WTC11 (cell line): ENCODE results near the gene INF2. TPM values are rescaled to one million over a fixed set of nuclear protein-coding genes. Genes with fewer than 3 reads are reported as not detected.
A peak's percentile ranks its signal among the peaks of the same experiment; 100 is the strongest.

Experiments
- ATAC-seq: fragments of 200-7000 bp; cut with Tn5 transposase; 2 replicates; pipeline ENCODE4 v1.10.0; 2021; ENCODE audit warnings: mild to moderate bottlenecking, moderate library complexity
- Bru-seq: library from RNA; stranded (reverse); fragments of 400-500 nt; gene quantifications from one replicate; lab custom pipeline; 2021; lab: Mats Ljungman, UMichigan
- CTCF ChIA-PET: fragments of 300-600 bp; sonication (Branson Sonifier 250); formaldehyde crosslinking; loops from one replicate; lab custom pipeline; 2021; ENCODE audit warnings: antibody characterized with exemption; lab: Charles Lee
- POLR2A ChIA-PET: fragments of 350-600 bp; sonication (Branson Sonifier 250); formaldehyde crosslinking; loops from one replicate; lab custom pipeline; 2021; ENCODE audit warnings: antibody characterized with exemption; lab: Charles Lee
- DNase-seq: peaks from one replicate; pipeline ENCODE4 v3.0.0; 2021; ENCODE audit warnings: low spot score
- H3K27ac Mint-ChIP-seq: 2 replicates; pipeline ENCODE4 v1.8.0; 2021; ENCODE audit warnings: mixed read lengths
- H3K27me3 Mint-ChIP-seq: 2 replicates; pipeline ENCODE4 v1.8.0; 2021; ENCODE audit warnings: low read depth, mild to moderate bottlenecking, moderate library complexity, mixed read lengths
- H3K36me3 Mint-ChIP-seq: 2 replicates; pipeline ENCODE4 v1.8.0; 2021; ENCODE audit warnings: mixed read lengths
- H3K4me1 Mint-ChIP-seq: 2 replicates; pipeline ENCODE4 v1.8.0; 2022; ENCODE audit warnings: mixed read lengths
- H3K4me3 Mint-ChIP-seq: 2 replicates; pipeline ENCODE4 v1.8.0; 2021; ENCODE audit warnings: mild to moderate bottlenecking, moderate library complexity, mixed read lengths
- H3K9me3 Mint-ChIP-seq: 2 replicates; pipeline ENCODE4 v1.8.0; 2021; ENCODE audit warnings: mixed read lengths
- ARID4B ChIP-seq: sonication (generic); formaldehyde crosslinking; IDR thresholded peaks from 2 replicates; pipeline ENCODE4 v1.8.0; 2023; ENCODE audit warnings: missing genetic modification reagents, mild to moderate bottlenecking, borderline replicate concordance
- ATF1 ChIP-seq: sonication (generic); formaldehyde crosslinking; IDR thresholded peaks from 2 replicates; pipeline ENCODE4 v1.8.1; 2023; ENCODE audit warnings: mild to moderate bottlenecking, moderate library complexity, missing genetic modification reagents
- CREB1 ChIP-seq: sonication (generic); formaldehyde crosslinking; IDR thresholded peaks from 2 replicates; pipeline ENCODE4 v1.8.0; 2023; ENCODE audit warnings: mild to moderate bottlenecking, missing genetic modification reagents
- ESRRA ChIP-seq: sonication (generic); formaldehyde crosslinking; IDR thresholded peaks from 2 replicates; pipeline ENCODE4 v1.8.1; 2022; ENCODE audit warnings: mild to moderate bottlenecking, missing genetic modification reagents, borderline replicate concordance
- FOXK1 ChIP-seq: sonication (generic); formaldehyde crosslinking; IDR thresholded peaks from 2 replicates; pipeline ENCODE4 v1.8.0; 2022; ENCODE audit warnings: mild to moderate bottlenecking, moderate library complexity, missing genetic modification reagents
- HMGXB4 ChIP-seq: sonication (generic); formaldehyde crosslinking; IDR thresholded peaks from 2 replicates; pipeline ENCODE4 v1.8.1; 2023; ENCODE audit warnings: mild to moderate bottlenecking, moderate library complexity, missing genetic modification reagents
- MAX ChIP-seq: sonication (generic); formaldehyde crosslinking; IDR thresholded peaks from 2 replicates; pipeline ENCODE4 v1.8.0; 2022; ENCODE audit warnings: mild to moderate bottlenecking, missing genetic modification reagents
- NR2C2 ChIP-seq: sonication (generic); formaldehyde crosslinking; IDR thresholded peaks from 2 replicates; pipeline ENCODE4 v1.8.0; 2022; ENCODE audit warnings: mild to moderate bottlenecking, missing genetic modification reagents
- OVOL2 ChIP-seq: fragments of 250-450 bp; sonication (Bioruptor Pico); IDR thresholded peaks from 2 replicates; pipeline ENCODE4 v1.9.0; 2021; ENCODE audit warnings: mild to moderate bottlenecking, borderline replicate concordance
- PRDM15 ChIP-seq: sonication (generic); formaldehyde crosslinking; IDR thresholded peaks from 2 replicates; pipeline ENCODE4 v1.8.0; 2022; ENCODE audit warnings: missing genetic modification reagents
- SOX15 ChIP-seq: fragments of 250-450 bp; sonication (Bioruptor Pico); IDR thresholded peaks from 2 replicates; pipeline ENCODE4 v1.9.0; 2021; ENCODE audit warnings: mild to moderate bottlenecking
- TCF7 ChIP-seq: sonication (generic); formaldehyde crosslinking; IDR thresholded peaks from 2 replicates; pipeline ENCODE4 v1.8.0; 2022; ENCODE audit warnings: mild to moderate bottlenecking, low read depth, missing genetic modification reagents, moderate library complexity
- ZBTB21 ChIP-seq: sonication (generic); formaldehyde crosslinking; IDR thresholded peaks from 2 replicates; pipeline ENCODE4 v1.8.1; 2023; ENCODE audit warnings: mild to moderate bottlenecking, missing genetic modification reagents, borderline replicate concordance
- ZNF317 ChIP-seq: sonication (generic); formaldehyde crosslinking; IDR thresholded peaks from 2 replicates; pipeline ENCODE4 v1.8.1; 2023; ENCODE audit warnings: low read depth, mild to moderate bottlenecking, moderate library complexity, missing genetic modification reagents, borderline replicate concordance
- ZNF425 ChIP-seq: fragments of 250-450 bp; sonication (Bioruptor Pico); conservative IDR thresholded peaks from 2 replicates; pipeline ENCODE4 v1.9.0; 2021; ENCODE audit warnings: mild to moderate bottlenecking
- long read RNA-seq, 3 experiments: library from RNA in 1 of 3; library from capped mRNA in 1 of 3; library from polyadenylated mRNA in 1 of 3; unstranded in 2 of 3; stranded (forward) in 1 of 3; transcript quantifications; one replicate each; pipeline ENCODE4 v2.0.0, GENCODE V29; 2021
- total RNA-seq: library from RNA; stranded (reverse); gene quantifications from 3 replicates; pipeline ENCODE4 v1.2.3, GENCODE V29; 2021
- TF ChIP-seq, protein P1 (sequence below): sonication (generic); formaldehyde crosslinking; IDR thresholded peaks from 2 replicates; pipeline ENCODE4 v1.8.1; 2023; ENCODE audit warnings: mild to moderate bottlenecking, missing genetic modification reagents, moderate library complexity
- TF ChIP-seq, protein P2 (sequence below): sonication (generic); formaldehyde crosslinking; IDR thresholded peaks from 2 replicates; pipeline ENCODE4 v1.8.0; 2023; ENCODE audit warnings: missing genetic modification reagents
- TF ChIP-seq, protein P3 (sequence below): sonication (generic); formaldehyde crosslinking; IDR thresholded peaks from 2 replicates; pipeline ENCODE4 v1.8.1; 2023; ENCODE audit warnings: mild to moderate bottlenecking, missing genetic modification reagents

INF2 gene
- total RNA-seq (69.0 to 82.4 TPM (median 72.4 TPM) in 3 replicates), Bru-seq, nascent RNA (percentile 56 among the genes with signal in this experiment)
- long read RNA-seq, experiment 1, transcript INF2-204 (5 exons, 1,689 nt), result major isoform, 39 of 92 reads
- long read RNA-seq, experiment 1, partial matches to known transcripts, result 26 of 92 reads
- long read RNA-seq, experiment 1, other reads (novel, unspliced or antisense), result 27 of 92 reads
- long read RNA-seq, experiment 2, transcript INF2-204 (5 exons, 1,689 nt), result major isoform, 9 of 63 reads
- long read RNA-seq, experiment 2, partial matches to known transcripts, result 22 of 63 reads
- long read RNA-seq, experiment 2, other reads (novel, unspliced or antisense), result 32 of 63 reads
- long read RNA-seq, experiment 3, partial matches to known transcripts, result 2 of 2 reads
- long read RNA-seq, experiment 3, other reads (novel, unspliced or antisense), result 0 of 2 reads

DNA sequence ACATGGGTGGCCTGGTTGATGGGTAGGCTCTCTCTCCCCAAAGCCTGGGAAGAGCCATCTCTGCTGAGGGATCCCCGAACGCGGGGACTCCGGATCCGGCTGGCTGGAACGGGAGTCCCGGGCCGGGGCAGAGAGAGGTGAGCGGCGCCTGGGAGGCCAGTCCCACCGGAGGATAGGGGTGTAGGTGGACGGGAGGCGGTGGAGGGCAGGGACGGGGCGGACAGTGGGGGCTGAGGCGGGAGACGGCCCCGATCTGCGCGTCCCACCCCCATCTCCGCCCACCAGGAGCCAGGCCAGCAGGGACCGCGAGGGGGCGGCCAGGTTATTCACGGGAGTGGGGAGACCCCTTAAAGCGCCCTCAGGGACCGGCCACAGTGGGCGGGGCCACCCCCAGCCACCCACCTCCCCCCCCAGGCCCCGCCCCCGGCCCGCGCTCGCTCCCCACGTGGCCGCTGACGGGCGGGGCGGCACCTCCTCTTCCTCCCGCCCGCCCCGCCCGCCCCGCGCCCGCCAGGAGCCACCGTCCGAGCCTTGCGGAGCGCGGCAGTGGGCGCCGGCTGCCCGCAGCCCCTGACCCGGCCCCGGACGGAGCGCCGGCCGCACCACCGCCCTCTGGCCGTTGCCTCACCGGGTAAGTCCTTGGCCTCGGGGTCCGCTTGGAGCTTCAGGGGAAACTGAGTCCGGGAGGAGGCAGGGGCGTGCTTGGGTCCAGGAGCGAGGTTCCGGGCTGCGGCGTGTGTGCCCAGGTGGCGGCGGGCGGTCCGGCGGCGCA lies at the start of gene INF2:
Gene INF2 (plus strand): TSS at position 510 of the 772 bp plus-strand sequence. CDS start 11,748 bp downstream, outside the sequence.
- Mint-ChIP-seq H3K27me3 (no peaks in the 10 kb centered on the region; the same call in 1 of the 2 replicates), H3K4me1 (peaks cover 34% of the 10 kb centered on the region), H3K4me3 (peak within 1 kb of the TSS; percentile 63), H3K27ac (no peak within 1 kb of the TSS), H3K36me3 (peaks cover 3% of the 10 kb centered on the region; the same call in 1 of the 2 replicates), H3K9me3 (peaks cover 8% of the 10 kb centered on the region)
- ATAC-seq (peak; percentile 66), DNase-seq (peak; percentile 73)
- POLR2A ChIA-PET, result no interaction called here
- CTCF ChIA-PET, result no interaction called here
- TF ChIP-seq FOXK1 (CRISPR knock-in tag) (0 out of 2 replicates have a peak, but pooled peaks have one; percentile 21), ZBTB21 (CRISPR knock-in tag) (no peak), PRDM15 (CRISPR knock-in tag) (peak; percentile 68; the same call in 1 of the 2 replicates), ARID4B (peak; percentile 15; the same call in 1 of the 2 replicates), ZNF425 (CRISPR knock-in tag) (no peak), SOX15 (no peak), ATF1 (CRISPR knock-in tag) (no peak), CREB1 (no peak), HMGXB4 (CRISPR knock-in tag) (peak; percentile 10; the same call in 1 of the 2 replicates), OVOL2 (CRISPR knock-in tag) (no peak), ZNF317 (CRISPR knock-in tag) (no peak), MAX (CRISPR knock-in tag) (peak; percentile 46; the same call in 1 of the 2 replicates), NR2C2 (CRISPR knock-in tag) (no peak), ESRRA (CRISPR knock-in tag) (no peak), TCF7 (CRISPR knock-in tag) (no peak)
- TF ChIP-seq, protein P1, sequence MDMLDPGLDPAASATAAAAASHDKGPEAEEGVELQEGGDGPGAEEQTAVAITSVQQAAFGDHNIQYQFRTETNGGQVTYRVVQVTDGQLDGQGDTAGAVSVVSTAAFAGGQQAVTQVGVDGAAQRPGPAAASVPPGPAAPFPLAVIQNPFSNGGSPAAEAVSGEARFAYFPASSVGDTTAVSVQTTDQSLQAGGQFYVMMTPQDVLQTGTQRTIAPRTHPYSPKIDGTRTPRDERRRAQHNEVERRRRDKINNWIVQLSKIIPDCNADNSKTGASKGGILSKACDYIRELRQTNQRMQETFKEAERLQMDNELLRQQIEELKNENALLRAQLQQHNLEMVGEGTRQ (CRISPR knock-in tag), result peak; percentile 52
- TF ChIP-seq, protein P2, sequence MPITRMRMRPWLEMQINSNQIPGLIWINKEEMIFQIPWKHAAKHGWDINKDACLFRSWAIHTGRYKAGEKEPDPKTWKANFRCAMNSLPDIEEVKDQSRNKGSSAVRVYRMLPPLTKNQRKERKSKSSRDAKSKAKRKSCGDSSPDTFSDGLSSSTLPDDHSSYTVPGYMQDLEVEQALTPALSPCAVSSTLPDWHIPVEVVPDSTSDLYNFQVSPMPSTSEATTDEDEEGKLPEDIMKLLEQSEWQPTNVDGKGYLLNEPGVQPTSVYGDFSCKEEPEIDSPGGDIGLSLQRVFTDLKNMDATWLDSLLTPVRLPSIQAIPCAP (CRISPR knock-in tag), result 0 out of 2 replicates have a peak, but pooled peaks have one; percentile 29
- TF ChIP-seq, protein P3, sequence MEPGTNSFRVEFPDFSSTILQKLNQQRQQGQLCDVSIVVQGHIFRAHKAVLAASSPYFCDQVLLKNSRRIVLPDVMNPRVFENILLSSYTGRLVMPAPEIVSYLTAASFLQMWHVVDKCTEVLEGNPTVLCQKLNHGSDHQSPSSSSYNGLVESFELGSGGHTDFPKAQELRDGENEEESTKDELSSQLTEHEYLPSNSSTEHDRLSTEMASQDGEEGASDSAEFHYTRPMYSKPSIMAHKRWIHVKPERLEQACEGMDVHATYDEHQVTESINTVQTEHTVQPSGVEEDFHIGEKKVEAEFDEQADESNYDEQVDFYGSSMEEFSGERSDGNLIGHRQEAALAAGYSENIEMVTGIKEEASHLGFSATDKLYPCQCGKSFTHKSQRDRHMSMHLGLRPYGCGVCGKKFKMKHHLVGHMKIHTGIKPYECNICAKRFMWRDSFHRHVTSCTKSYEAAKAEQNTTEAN (CRISPR knock-in tag), result no peak
- TF ChIP-seq, all 79 proteins: peak for 7
